H1 (cell line): Measurements from ENCODE around the gene THADA. TPM values are rescaled to one million over a fixed set of nuclear protein-coding genes. Genes with fewer than 3 reads are reported as not detected.

Experiments
- CTCF ChIA-PET: fragments of 300-600 bp; sonication (Branson Sonifier 250); formaldehyde crosslinking; loops from one replicate; lab custom pipeline; 2021; ENCODE audit not compliant: partially characterized antibody; lab: Charles Lee
- POLR2A ChIA-PET: fragments of 300-600 bp; sonication (Branson Sonifier 250); formaldehyde crosslinking; loops from one replicate; lab custom pipeline; 2021; ENCODE audit warnings: inconsistent platforms; ENCODE audit not compliant: partially characterized antibody; lab: Charles Lee
- DNase-seq, 2 experiments: peaks; one replicate each; pipeline versions ENCODE4 v3.0.0 to v3.0.0-alpha.2; 2010 to 2022; ENCODE audit warnings: low spot score in 2 of 2, low read depth in 1 of 2, mixed read lengths in 1 of 2
- FAIRE-seq: peaks from 2 replicates; lab custom pipeline; 2011; peaks lifted over from hg19 to GRCh38; lab: Jason Lieb, UNC
- H2AFZ ChIP-seq: 2 replicates; pipeline ENCODE4 v1.8.1; 2012; ENCODE audit warnings: low read length, inconsistent platforms
- H2AK5ac ChIP-seq: 2 replicates; pipeline ENCODE4 v1.6.1; 2013; ENCODE audit warnings: low read depth, low read length
- H2BK120ac ChIP-seq: replicated peaks from 2 replicates; pipeline ENCODE3; 2013; ENCODE audit warnings: low read depth, low read length, inconsistent platforms
- H2BK12ac ChIP-seq: 2 replicates; pipeline ENCODE4 v1.6.1; 2013; ENCODE audit warnings: low read depth, low read length
- H2BK15ac ChIP-seq: 2 replicates; pipeline ENCODE4 v1.6.1; 2013; ENCODE audit warnings: low read length
- H2BK20ac ChIP-seq: 2 replicates; pipeline ENCODE4 v1.6.1; 2013; ENCODE audit warnings: low read length
- H2BK5ac ChIP-seq: 2 replicates; pipeline ENCODE4 v1.6.1; 2013; ENCODE audit warnings: low read depth, low read length
- H3K14ac ChIP-seq: 2 replicates; pipeline ENCODE4 v1.6.1; 2013; ENCODE audit warnings: inconsistent platforms; ENCODE audit not compliant: insufficient read length
- H3K18ac ChIP-seq: 2 replicates; pipeline ENCODE4 v1.6.1; 2013; ENCODE audit warnings: low read length; ENCODE audit errors: extremely low read depth
- H3K23ac ChIP-seq: 2 replicates; pipeline ENCODE4 v1.6.1; 2013; ENCODE audit warnings: inconsistent platforms; ENCODE audit not compliant: insufficient read length
- H3K23me2 ChIP-seq: 2 replicates; pipeline ENCODE4 v1.6.1; 2013; ENCODE audit warnings: low read depth, low read length
- H3K27ac ChIP-seq: 2 replicates; pipeline ENCODE4 v1.6.1; 2011; ENCODE audit warnings: low read depth, low read length, inconsistent platforms
- H3K27me3 ChIP-seq, 4 experiments: replicated peaks in 1 of 4; 1 replicate in 1 of 4; 2 replicates in 3 of 4; pipeline versions ENCODE4 v1.6.1 to v1.8.1; 2011 to 2013; ENCODE audit warnings: low read length in 3 of 4, mild to moderate bottlenecking in 3 of 4, inconsistent platforms in 2 of 4, mixed read lengths in 2 of 4, moderate library complexity in 1 of 4; ENCODE audit not compliant: control insufficient read depth in 3 of 4, insufficient read depth in 3 of 4; ENCODE audit errors: extremely low read depth in 1 of 4
- H3K36me3 ChIP-seq, 4 experiments: 2 replicates each; pipeline versions ENCODE4 v1.6.1 to v1.8.1; 2011 to 2013; ENCODE audit warnings: mild to moderate bottlenecking in 4 of 4, low read length in 3 of 4, moderate library complexity in 2 of 4, control low read depth in 1 of 4, inconsistent platforms in 1 of 4; ENCODE audit not compliant: insufficient read depth in 4 of 4, control insufficient read depth in 2 of 4
- H3K4ac ChIP-seq: replicated peaks from 2 replicates; pipeline ENCODE3; 2013; ENCODE audit warnings: low read length, low read depth, mixed read lengths, inconsistent platforms; ENCODE audit not compliant: insufficient read length
- H3K4me1 ChIP-seq, 4 experiments: replicated peaks in 1 of 4; 1 replicate in 1 of 4; 2 replicates in 3 of 4; pipeline versions ENCODE4 v1.6.1 to v1.8.1; 2011 to 2013; ENCODE audit warnings: low read length in 3 of 4, inconsistent platforms in 2 of 4, mixed read lengths in 1 of 4; ENCODE audit not compliant: insufficient read depth in 4 of 4, control insufficient read depth in 3 of 4
- H3K4me2 ChIP-seq, 2 experiments: 2 replicates each; pipeline versions ENCODE4 v1.6.1 to v1.8.1; 2011 to 2013; ENCODE audit warnings: low read depth in 2 of 2, low read length in 2 of 2, control low read depth in 1 of 2, inconsistent platforms in 1 of 2, mild to moderate bottlenecking in 1 of 2; ENCODE audit not compliant: insufficient read depth in 1 of 2
- H3K4me3 ChIP-seq, 4 experiments: fragments of 200-600, 300-600 bp in 1 of 4; sonication (generic), shearing (Covaris generic), sonication (Bioruptor Twin) in 1 of 4; 2 replicates each; pipeline versions ENCODE4 v1.5.1 to v1.8.1; 2011 to 2016; ENCODE audit warnings: low read length in 4 of 4, low read depth in 3 of 4, control low read depth in 2 of 4, inconsistent platforms in 2 of 4, mild to moderate bottlenecking in 2 of 4, mixed read lengths in 1 of 4, moderate library complexity in 1 of 4; ENCODE audit not compliant: insufficient read depth in 2 of 4; ENCODE audit errors: extremely low read depth in 1 of 4
- H3K56ac ChIP-seq: replicated peaks from 2 replicates; pipeline ENCODE3; 2013; ENCODE audit warnings: low read depth, mild to moderate bottlenecking, mixed read lengths, low read length, inconsistent platforms; ENCODE audit not compliant: insufficient read length
- H3K79me1 ChIP-seq: 2 replicates; pipeline ENCODE4 v1.6.1; 2013; ENCODE audit warnings: low read depth, low read length, control low read depth
- H3K79me2 ChIP-seq, 2 experiments: 2 replicates each; pipeline versions ENCODE4 v1.6.1 to v1.8.1; 2012 to 2013; ENCODE audit warnings: low read length in 2 of 2, mild to moderate bottlenecking in 2 of 2, inconsistent platforms in 1 of 2; ENCODE audit not compliant: insufficient read depth in 2 of 2, control insufficient read depth in 1 of 2
- H3K9ac ChIP-seq, 4 experiments: replicated peaks in 1 of 4; 1 replicate in 1 of 4; 2 replicates in 3 of 4; pipeline versions ENCODE4 v1.6.1 to v1.8.1; 2011 to 2013; ENCODE audit warnings: low read depth in 3 of 4, low read length in 3 of 4, control low read depth in 2 of 4, mild to moderate bottlenecking in 2 of 4, moderate library complexity in 2 of 4, inconsistent platforms in 1 of 4; ENCODE audit errors: extremely low read depth in 1 of 4
- H3K9me3 ChIP-seq, 2 experiments: 2 replicates each; pipeline versions ENCODE4 v1.6.1 to v1.8.1; 2012 to 2013; ENCODE audit warnings: mild to moderate bottlenecking in 2 of 2, moderate library complexity in 2 of 2, control low read depth in 1 of 2, inconsistent platforms in 1 of 2, low read depth in 1 of 2, low read length in 1 of 2, mixed read lengths in 1 of 2; ENCODE audit not compliant: insufficient read depth in 2 of 2
- H4K20me1 ChIP-seq, 2 experiments: replicated peaks in 1 of 2; 2 replicates each; pipeline versions ENCODE3 to v1.8.1; 2011 to 2013; ENCODE audit warnings: inconsistent platforms in 2 of 2, low read length in 2 of 2, mild to moderate bottlenecking in 1 of 2; ENCODE audit not compliant: insufficient read depth in 2 of 2, control insufficient read depth in 1 of 2
- H4K5ac ChIP-seq: 2 replicates; pipeline ENCODE4 v1.6.1; 2013; ENCODE audit warnings: low read length, low read depth, mixed read lengths, inconsistent platforms; ENCODE audit not compliant: insufficient read length
- H4K8ac ChIP-seq: 2 replicates; pipeline ENCODE4 v1.8.0; 2013; ENCODE audit warnings: mild to moderate bottlenecking, moderate library complexity, low read length, inconsistent platforms; ENCODE audit not compliant: insufficient read depth; ENCODE audit errors: extremely low read depth
- H4K91ac ChIP-seq: replicated peaks from 2 replicates; pipeline ENCODE3; 2013; ENCODE audit warnings: low read length, mixed read lengths, inconsistent platforms; ENCODE audit not compliant: insufficient read length
- ASH2L ChIP-seq: fragments of 200-600, 300-600 bp; sonication (generic); IDR thresholded peaks from one replicate; pipeline ENCODE4 v1.7.1; 2017; ENCODE audit warnings: low read length
- BACH1 ChIP-seq: IDR thresholded peaks from 2 replicates; pipeline ENCODE4 v1.6.1; 2012; ENCODE audit warnings: low read length, improper control_type of control experiment
- CEBPB ChIP-seq: IDR thresholded peaks from 2 replicates; pipeline ENCODE4 v1.6.1; 2012; ENCODE audit warnings: low read depth, low read length
- HDAC2 ChIP-seq, 2 experiments: fragments of 300-600 bp in 1 of 2; sonication (generic) in 1 of 2; IDR thresholded peaks; 2 replicates each; pipeline ENCODE4 v1.6.1; 2011 to 2012; ENCODE audit warnings: low read depth in 2 of 2, low read length in 2 of 2, mild to moderate bottlenecking in 2 of 2, moderate library complexity in 2 of 2, borderline replicate concordance in 1 of 2, inconsistent platforms in 1 of 2
- HDAC6 ChIP-seq: IDR thresholded peaks from one replicate; pipeline ENCODE4 v1.7.1; 2012; ENCODE audit warnings: low read depth, mild to moderate bottlenecking, inconsistent platforms, low read length, moderate library complexity
- JUND ChIP-seq: IDR thresholded peaks from 2 replicates; pipeline ENCODE4 v1.6.1; 2011; ENCODE audit warnings: mild to moderate bottlenecking, improper control_type of control experiment, low read length
- NRF1 ChIP-seq: IDR thresholded peaks from 2 replicates; pipeline ENCODE4 v1.6.1; 2011; ENCODE audit warnings: mild to moderate bottlenecking, low read depth, low read length, improper control_type of control experiment
- YY1 ChIP-seq: IDR thresholded peaks from 2 replicates; pipeline ENCODE4 v1.6.1; 2011; ENCODE audit warnings: low read depth, mild to moderate bottlenecking, low read length
- WGBS, 2 experiments: shearing (Covaris generic) in 1 of 2; methylation state at CpG; one replicate each; pipeline versions ENCODE4 v1.1.6 to v1.1.7; 2013 to 2015; ENCODE audit warnings: low lambda C conversion rate in 2 of 2, mixed read lengths in 2 of 2, inconsistent platforms in 1 of 2, low coverage in 1 of 2, missing lambda C conversion rate in 1 of 2; ENCODE audit not compliant: insufficient replicate concordance in 2 of 2, insufficient coverage in 1 of 2, insufficient read length in 1 of 2; ENCODE audit errors: extremely low coverage in 1 of 2, missing lambda C conversion rate in 1 of 2; 5-methylcytosine and 5-hydroxymethylcytosine counted together
- polyA plus RNA-seq, 7 experiments: library from polyadenylated mRNA; depleted of rRNA in 3 of 7; stranded (reverse) in 5 of 7; unstranded in 2 of 7; fragments of >200 nt in 5 of 7; fragments of 200-250 nt in 2 of 7; gene quantifications; 1 replicate in 5 of 7; 2 replicates in 1 of 7; 4 replicates in 1 of 7; pipeline versions ENCODE4 v1.2.1 to v1.2.3, GENCODE V29; 2011 to 2013; ENCODE audit warnings: missing spikeins in 2 of 7, mixed read lengths in 2 of 7
- total RNA-seq: library from RNA; stranded (reverse); fragmentation: NEBNext Ultra II Directional; extraction: Animal tissue kit (Norgen Biotek cat#: 25700); gene quantifications from 2 replicates; pipeline ENCODE4 v1.2.1, GENCODE V29; 2021
- TF ChIP-seq, protein P1 (sequence below): IDR thresholded peaks from 2 replicates; pipeline ENCODE4 v1.6.1; 2011; ENCODE audit warnings: low read length, improper control_type of control experiment

THADA gene
- total and polyA plus RNA-seq, 2 of the 8 experiments (the other 6 are each of a cell fraction or from before 2014, with no cell fraction given): 22.4 to 26.8 TPM

DNA sequence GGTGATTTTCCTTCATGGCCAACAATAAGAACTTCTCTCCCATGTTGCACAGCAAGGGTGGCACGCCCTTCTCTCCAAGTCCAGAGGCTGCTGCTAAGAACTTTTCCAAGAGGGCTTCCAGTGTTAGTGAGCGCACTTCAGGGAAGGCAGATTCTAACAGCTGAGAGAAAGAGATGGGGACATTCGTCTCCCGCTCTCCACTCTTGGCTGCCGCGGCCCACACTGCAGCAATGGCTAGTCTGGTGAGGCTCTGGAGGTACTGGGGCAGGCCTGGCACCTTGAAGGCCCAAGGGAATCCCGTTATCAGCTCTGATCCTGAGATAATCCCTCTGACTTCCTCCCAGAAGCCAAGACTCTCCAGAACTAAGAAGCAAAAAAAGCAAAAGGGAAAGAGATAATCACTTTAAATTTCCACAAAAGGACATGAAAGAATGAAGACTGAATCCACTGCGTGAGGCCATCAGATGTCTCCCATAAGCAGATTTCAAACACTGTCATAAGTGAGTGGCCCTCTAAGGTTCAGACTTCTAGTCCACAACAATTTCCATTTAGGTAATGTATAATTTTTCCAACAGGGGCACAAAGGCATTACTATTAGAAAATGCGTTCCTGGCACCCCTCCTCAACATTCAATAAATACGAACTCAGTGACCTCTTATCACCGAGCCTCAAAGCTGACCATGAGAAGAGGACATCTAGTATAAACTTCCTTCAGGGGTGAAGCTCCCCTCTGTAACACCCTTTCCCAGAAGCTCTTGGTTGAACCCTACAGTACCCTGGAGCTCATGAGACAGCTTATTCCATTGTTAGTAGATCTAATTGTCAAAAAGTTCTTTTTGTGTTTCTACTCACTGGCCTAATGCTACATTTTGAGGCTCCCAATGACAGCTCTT is 302.7 kb downstream of the THADA start:
- ChIA-PET POLR2A (no interaction called here), CTCF (interaction anchor here (0.5 to 1.6 kb wide), 4 partner anchors 10 to 255 kb away, joined by 3 to 6 read pairs (median 3); no protein-coding TSS in a partner anchor)

More for the DNA sequence above, 302.7 kb downstream of the THADA start:
- Histone ChIP-seq H3K27me3 (no peaks in the 10 kb centered on the region), H3K27ac (no peak overlapping the region), H3K14ac (no peak overlapping the region), H2BK15ac (no peak overlapping the region), H4K5ac (no peak overlapping the region), H3K4me3 (no peak overlapping the region), H3K56ac (no peak overlapping the region), H4K20me1 (no peaks in the 10 kb centered on the region), H2BK20ac (no peak overlapping the region), H2BK5ac (no peak overlapping the region), H3K23me2 (no peaks in the 10 kb centered on the region), H3K79me2 (no peaks in the 10 kb centered on the region), H2BK12ac (no peak overlapping the region), H2AK5ac (no peak overlapping the region), H3K79me1 (no peaks in the 10 kb centered on the region), H2AFZ (no peak overlapping the region), H3K4me1 (no peaks in the 10 kb centered on the region), H2BK120ac (no peak overlapping the region), H4K91ac (no peak overlapping the region), H3K9ac (no peak overlapping the region), H4K8ac (no peak overlapping the region), H3K18ac (no peak overlapping the region), H3K4ac (no peak overlapping the region), H3K4me2 (no peak overlapping the region), H3K9me3 (peaks cover 0 to 4% of the 10 kb centered on the region in 2 experiments; a peak in 1 of 4 replicates), H3K23ac (no peak overlapping the region), H3K36me3 (no peaks in the 10 kb centered on the region; a peak in 1 of 8 replicates)
- 91% methylated on average over 11 of the region's 11 CpGs; no CpG with 5 or more reads in 1 of the 2 experiments for WGBS, 2 experiments
- TF ChIP-seq JUND (no peak), CEBPB (no peak), YY1 (no peak), HDAC6 (no peak), HDAC2 (IDR thresholded peaks at IDR 0.05; ENCODE audit: borderline replicate concordance in 1 of 2, low read depth in 2 of 2, low read length in 2 of 2) (no peak), ASH2L (no peak), NRF1 (no peak), BACH1 (no peak)
- TF ChIP-seq, protein P1, sequence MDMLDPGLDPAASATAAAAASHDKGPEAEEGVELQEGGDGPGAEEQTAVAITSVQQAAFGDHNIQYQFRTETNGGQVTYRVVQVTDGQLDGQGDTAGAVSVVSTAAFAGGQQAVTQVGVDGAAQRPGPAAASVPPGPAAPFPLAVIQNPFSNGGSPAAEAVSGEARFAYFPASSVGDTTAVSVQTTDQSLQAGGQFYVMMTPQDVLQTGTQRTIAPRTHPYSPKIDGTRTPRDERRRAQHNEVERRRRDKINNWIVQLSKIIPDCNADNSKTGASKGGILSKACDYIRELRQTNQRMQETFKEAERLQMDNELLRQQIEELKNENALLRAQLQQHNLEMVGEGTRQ: no peak
- no peak for FAIRE-seq
- DNase-seq: no peak
